MCF 10A (cell line): ENCODE results near the gene CTNNA1. TPM values are rescaled to one million over a fixed set of nuclear protein-coding genes. Genes with fewer than 3 reads are reported as not detected.
A peak's percentile ranks its signal among the peaks of the same experiment; 100 is the strongest.

Source experiments
- BruUV-seq: library from RNA; stranded (reverse); fragments of 400-500 nt; replicated peaks from 2 replicates; lab custom pipeline; 2021; lab: Mats Ljungman, UMichigan
- CTCF ChIA-PET: fragments of 300-600 bp; sonication (Branson Sonifier 250); formaldehyde crosslinking; extraction: SDS; loops from one replicate; lab custom pipeline; 2021; ENCODE audit warnings: antibody characterized with exemption, inconsistent platforms; lab: Yijun Ruan, JAX
- POLR2A ChIA-PET: fragments of 300-600, 350-650 bp; sonication (Branson Sonifier 250); formaldehyde crosslinking; extraction: SDS; loops from one replicate; lab custom pipeline; 2020; ENCODE audit warnings: antibody characterized with exemption, inconsistent platforms; lab: Yijun Ruan, JAX
- DNase-seq: peaks from one replicate; pipeline ENCODE4 v3.0.0-alpha.2; 2018; ENCODE audit not compliant: unreplicated experiment
- H3K27ac Mint-ChIP-seq: one replicate; pipeline ENCODE4 v1.8.0; 2022; ENCODE audit warnings: mild to moderate bottlenecking, low read depth, mixed read lengths; ENCODE audit not compliant: unreplicated experiment
- H3K27me3 Mint-ChIP-seq: one replicate; pipeline ENCODE4 v1.8.0; 2022; ENCODE audit warnings: mixed read lengths; ENCODE audit not compliant: insufficient read depth, unreplicated experiment
- H3K36me3 Mint-ChIP-seq: one replicate; pipeline ENCODE4 v1.8.0; 2022; ENCODE audit warnings: mild to moderate bottlenecking, moderate library complexity, mixed read lengths; ENCODE audit not compliant: insufficient read depth, unreplicated experiment
- H3K4me1 Mint-ChIP-seq: one replicate; pipeline ENCODE4 v1.8.0; 2022; ENCODE audit warnings: mixed read lengths; ENCODE audit not compliant: insufficient read depth, unreplicated experiment
- H3K4me3 Mint-ChIP-seq: one replicate; pipeline ENCODE4 v1.8.0; 2022; ENCODE audit warnings: mild to moderate bottlenecking, moderate library complexity, mixed read lengths; ENCODE audit not compliant: unreplicated experiment
- H3K9me3 Mint-ChIP-seq: one replicate; pipeline ENCODE4 v1.8.0; 2022; ENCODE audit warnings: mixed read lengths; ENCODE audit not compliant: unreplicated experiment
- CTCF ChIP-seq: fragments of 200-600 bp; IDR thresholded peaks from one replicate; pipeline ENCODE4 v1.8.0; 2022; ENCODE audit warnings: antibody characterized with exemption, mild to moderate bottlenecking; ENCODE audit not compliant: unreplicated experiment
- intact Hi-C: fragments of 100-400 bp; cut with micrococcal nuclease; formaldehyde crosslinking; loops from 2 replicates; pipeline ENCODE4 v1.14.1; 2022
- total RNA-seq: library from RNA; stranded (reverse); gene quantifications from 2 replicates; pipeline ENCODE4 v1.2.3, GENCODE V29; 2022

Gene CTNNA1
- total RNA-seq, 1 experiment from 2014 or later: 519 TPM

GRCh38 chr5:138705567-138705966 lies 47.7 kb upstream of the CTNNA1 start:
- intact Hi-C loops: no loop called here
- ChIA-PET POLR2A (interaction anchor here (1.0 to 1.4 kb wide), 3 partner anchors 9 to 17 kb away, joined by 3 to 4 read pairs (median 3); no protein-coding TSS in a partner anchor), CTCF (interaction anchor here (0.6 to 1.1 kb wide), 8 partner anchors 8 to 1024 kb away, joined by 3 read pairs; no protein-coding TSS in a partner anchor)
- TF ChIP-seq CTCF: no peak
- Mint-ChIP-seq H3K9me3 (no peaks in the 10 kb centered on the region), H3K4me1 (no peaks in the 10 kb centered on the region), H3K4me3 (no peak overlapping the region), H3K36me3 (no peaks in the 10 kb centered on the region), H3K27me3 (no peaks in the 10 kb centered on the region), H3K27ac (no peak overlapping the region)
- DNase-seq: no peak
- BruUV-seq: no TSS peak

GRCh38 chr5:138706655-138707480 lies 46.4 kb upstream of the CTNNA1 start:
- no peak for TF ChIP-seq CTCF
- ChIA-PET POLR2A (interaction anchor here (0.6 to 1.4 kb wide), 4 partner anchors 9 to 196 kb away, joined by 3 to 4 read pairs (median 3); no protein-coding TSS in a partner anchor), CTCF (interaction anchor here (0.6 to 1.1 kb wide), 4 partner anchors 8 to 106 kb away, joined by 3 to 4 read pairs (median 3); no protein-coding TSS in a partner anchor)
- no TSS peak for BruUV-seq
- Mint-ChIP-seq H3K4me1 (no peaks in the 10 kb centered on the region), H3K9me3 (no peaks in the 10 kb centered on the region), H3K27me3 (no peaks in the 10 kb centered on the region), H3K4me3 (no peak overlapping the region), H3K36me3 (no peaks in the 10 kb centered on the region), H3K27ac (no peak overlapping the region)
- intact Hi-C loops: no loop called here
- peak; percentile 66 for DNase-seq

- Mint-ChIP-seq H3K27me3 (no peaks in the 10 kb centered on the region), H3K36me3 (peaks cover 6% of the 10 kb centered on the region), H3K4me1 (no peaks in the 10 kb centered on the region), H3K4me3 (no peak overlapping the region), H3K9me3 (no peaks in the 10 kb centered on the region), H3K27ac (no peak overlapping the region)
- intact Hi-C loops: no loop called here
- no peak for TF ChIP-seq CTCF
- no TSS peak for BruUV-seq
- CTCF ChIA-PET: interaction anchor here (0.6 kb wide), 1 partner anchor 238 kb away, joined by 4 read pairs; no protein-coding TSS in a partner anchor
- POLR2A ChIA-PET: no interaction called here
- no peak for DNase-seq
Observed at GRCh38 chr5:138708791-138709190, 44.4 kb upstream of the CTNNA1 start.

- POLR2A ChIA-PET: interaction anchor here (0.6 kb wide), 1 partner anchor 94 kb away, joined by 4 read pairs; no protein-coding TSS in a partner anchor
- DNase-seq: no peak
- H3K27ac Mint-ChIP-seq: no peak overlapping the region
- no peak overlapping the region for H3K4me3 Mint-ChIP-seq
- TF ChIP-seq CTCF: no peak
- BruUV-seq: no TSS peak
- CTCF ChIA-PET: interaction anchor here (0.6 to 1.1 kb wide), 2 partner anchors 9 to 237 kb away, joined by 3 to 4 read pairs; no protein-coding TSS in a partner anchor
- H3K27me3 Mint-ChIP-seq: no peaks in the 10 kb centered on the region
- peaks cover 6% of the 10 kb centered on the region for H3K36me3 Mint-ChIP-seq
- no peaks in the 10 kb centered on the region for H3K9me3 Mint-ChIP-seq
- intact Hi-C loops: no loop called here
- no peaks in the 10 kb centered on the region for H3K4me1 Mint-ChIP-seq
Observed at GRCh38 chr5:138709202-138709601, 44.0 kb upstream of the CTNNA1 start.
